Breast epithelium (tissue), 4 donors: Measurements from ENCODE around the gene ALG12. TPM values are rescaled to one million over a fixed set of nuclear protein-coding genes. Genes with fewer than 3 reads are reported as not detected.

Experiments used
- DNase-seq, 2 donors: peaks; one replicate each; pipeline ENCODE4 v3.0.0-alpha.2; 2019; ENCODE audit warnings: low spot score in 2 of 2
- H3K27ac ChIP-seq, 2 donors: fragments of 200-600 bp; sonication (generic) in 1 of 2; one replicate each; pipeline ENCODE4 v1.5.1; 2016 to 2019; ENCODE audit warnings: mild to moderate bottlenecking in 1 of 2
- H3K27me3 ChIP-seq, 2 donors: fragments of 200-600 bp; sonication (generic) in 1 of 2; one replicate each; pipeline versions ENCODE4 v1.5.1 to v1.6.0; 2017 to 2019; ENCODE audit warnings: control low read depth in 1 of 2, mild to moderate bottlenecking in 1 of 2
- H3K36me3 ChIP-seq: fragments of 200-600 bp; one replicate; pipeline ENCODE4 v1.5.1; 2019
- H3K4me1 ChIP-seq, 2 donors: fragments of 200-600 bp; sonication (generic); one replicate each; pipeline ENCODE4 v1.5.1; 2016 to 2019; ENCODE audit warnings: control low read depth in 1 of 2
- H3K4me3 ChIP-seq, 3 donors: fragments of 200-600 bp; sonication (generic); 1 replicate in 2 of 3; 2 replicates in 1 of 3; pipeline ENCODE4 v1.5.1; 2016 to 2019; ENCODE audit warnings: mild to moderate bottlenecking in 3 of 3, moderate library complexity in 2 of 3
- H3K9me3 ChIP-seq, 2 donors: fragments of 200-600 bp; sonication (generic) in 1 of 2; one replicate each; pipeline ENCODE4 v1.5.1; 2016 to 2019; ENCODE audit warnings: control low read depth in 1 of 2
- CTCF ChIP-seq, 3 donors: fragments of 450-650 bp; IDR thresholded peaks; one replicate each; pipeline ENCODE4 v1.5.1; 2016 to 2017; ENCODE audit warnings: antibody characterized with exemption in 3 of 3, mild to moderate bottlenecking in 3 of 3, moderate library complexity in 3 of 3
- POLR2A ChIP-seq: fragments of 450-650 bp; IDR thresholded peaks from one replicate; pipeline ENCODE4 v1.6.1; 2016; ENCODE audit warnings: antibody characterized with exemption, mild to moderate bottlenecking, moderate library complexity
- POLR2AphosphoS5 ChIP-seq, 3 donors: sonication (generic); formaldehyde crosslinking; IDR thresholded peaks; one replicate each; pipeline ENCODE4 v1.6.1; 2017; ENCODE audit warnings: antibody characterized with exemption in 3 of 3
- intact Hi-C: fragments of 100-400 bp; cut with DNase I; formaldehyde crosslinking; loops from one replicate; pipeline ENCODE4 v1.15.1; 2023; ENCODE audit warnings: low total_unique reads
- total RNA-seq, 3 donors: library from RNA; depleted of rRNA; stranded (reverse); fragments of >200 nt; gene quantifications; one replicate each; pipeline ENCODE4 v1.1.0, GENCODE V29; 2016

ALG12 gene
- total RNA-seq, 3 donors from 2014 or later = 16.6 to 22.4 (median 19.7) TPM

DNA sequence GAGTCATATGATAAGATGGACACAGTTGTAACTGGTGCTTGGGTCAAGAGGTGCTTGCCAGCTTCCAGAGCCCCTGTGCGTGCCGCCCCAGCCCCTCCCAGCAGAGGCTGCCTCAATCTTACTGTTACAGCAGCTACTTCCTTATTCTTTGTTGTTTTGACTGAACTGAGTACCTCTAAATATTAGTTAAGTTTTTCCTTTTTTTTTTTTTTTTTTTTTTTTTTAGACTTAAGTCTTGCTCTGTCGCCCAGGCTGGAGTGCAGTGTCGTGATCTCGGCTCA lies 55.8 kb downstream of the ALG12 start:
- no peak for TF ChIP-seq POLR2A
- TF ChIP-seq POLR2AphosphoS5 (IDR thresholded peaks at IDR 0.05) = no peak
- TF ChIP-seq CTCF (IDR thresholded peaks at IDR 0.05) = no peak
- Histone ChIP-seq H3K4me1 (no peaks in the 10 kb centered on the region), H3K27ac (no peak overlapping the region), H3K27me3 (no peaks in the 10 kb centered on the region), H3K36me3 (no peaks in the 10 kb centered on the region), H3K9me3 (peaks cover 18 to 19% of the 10 kb centered on the region in 2 donors), H3K4me3 (no peak overlapping the region)
- intact Hi-C loops = no loop called here
- no peak for DNase-seq

GRCh38 chr22:49861642-49862495 lies 56.4 kb downstream of the ALG12 start:
- H3K36me3 ChIP-seq = no peaks in the 10 kb centered on the region
- intact Hi-C loops = no loop called here
- H3K4me1 ChIP-seq = no peaks in the 10 kb centered on the region
- H3K4me3 ChIP-seq = no peak overlapping the region
- H3K27me3 ChIP-seq = no peaks in the 10 kb centered on the region
- peaks cover 14 to 15% of the 10 kb centered on the region in 2 donors for H3K9me3 ChIP-seq
- DNase-seq = no peak
- no peak for TF ChIP-seq POLR2AphosphoS5 (IDR thresholded peaks at IDR 0.05)
- TF ChIP-seq POLR2A = no peak
- no peak for TF ChIP-seq CTCF (IDR thresholded peaks at IDR 0.05)
- no peak overlapping the region for H3K27ac ChIP-seq

DNA sequence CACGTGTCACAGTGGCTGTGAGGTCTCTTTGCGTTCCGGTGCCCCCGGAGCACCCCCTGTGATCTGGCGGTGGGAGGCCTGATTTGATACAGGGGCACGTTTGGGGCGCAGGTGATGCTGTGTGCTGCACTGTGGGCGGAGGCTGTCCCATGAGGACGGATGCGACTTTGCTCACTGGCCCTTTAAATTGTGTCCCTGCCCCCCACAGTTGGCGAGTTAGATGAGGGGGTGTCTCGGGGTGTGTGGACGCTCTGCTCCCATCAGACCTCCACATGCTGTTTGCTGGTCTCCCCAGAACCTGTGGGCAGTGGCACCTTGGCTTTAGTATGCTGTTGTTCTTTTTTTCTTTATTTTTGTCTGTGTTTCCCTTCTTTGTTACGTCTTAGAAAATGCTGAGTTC lies 59.4 kb downstream of the ALG12 start:
- Histone ChIP-seq H3K27me3 (no peaks in the 10 kb centered on the region), H3K4me1 (peaks cover 0 to 4% of the 10 kb centered on the region in 2 donors), H3K9me3 (no peaks in the 10 kb centered on the region), H3K4me3 (no peak overlapping the region), H3K27ac (no peak overlapping the region), H3K36me3 (no peaks in the 10 kb centered on the region)
- no peak for DNase-seq
- intact Hi-C loops = no loop called here
- no peak for TF ChIP-seq POLR2AphosphoS5 (IDR thresholded peaks at IDR 0.05)
- no peak for TF ChIP-seq POLR2A
- TF ChIP-seq CTCF (IDR thresholded peaks at IDR 0.05) = no peak

GRCh38 chr22:49856766-49857618 lies 61.2 kb downstream of the ALG12 start:
- Histone ChIP-seq H3K36me3 (no peaks in the 10 kb centered on the region), H3K4me1 (peaks cover 0 to 4% of the 10 kb centered on the region in 2 donors), H3K27me3 (no peaks in the 10 kb centered on the region), H3K4me3 (no peak overlapping the region), H3K27ac (no peak overlapping the region), H3K9me3 (no peaks in the 10 kb centered on the region)
- DNase-seq = no peak
- intact Hi-C loops = no loop called here
- TF ChIP-seq POLR2AphosphoS5 (IDR thresholded peaks at IDR 0.05) = no peak

- H3K4me1 ChIP-seq = peaks cover 0 to 4% of the 10 kb centered on the region in 2 donors
- H3K9me3 ChIP-seq = no peaks in the 10 kb centered on the region
- H3K27me3 ChIP-seq = no peaks in the 10 kb centered on the region
- no peak overlapping the region for H3K4me3 ChIP-seq
- no peak overlapping the region for H3K27ac ChIP-seq
- H3K36me3 ChIP-seq = no peaks in the 10 kb centered on the region
- TF ChIP-seq POLR2A (no peak), CTCF (IDR thresholded peaks at IDR 0.05) (no peak), POLR2AphosphoS5 (IDR thresholded peaks at IDR 0.05) (no peak)
- no peak for DNase-seq
- intact Hi-C loops = no loop called here
These were observed 61.9 kb downstream of the ALG12 start for GRCh38 chr22:49856343-49856742.
